HG03469 (cell line): ENCODE measurements around the gene KMT5C.

Experiments
- ATAC-seq: cut with Tn5 transposase; IDR thresholded peaks from one replicate; pipeline ENCODE4 v1.9.1; 2021; ENCODE audit warnings: mild to moderate bottlenecking, moderate library complexity, moderate number of reproducible peaks; ENCODE audit not compliant: unreplicated experiment

The KMT5C gene

DNA sequence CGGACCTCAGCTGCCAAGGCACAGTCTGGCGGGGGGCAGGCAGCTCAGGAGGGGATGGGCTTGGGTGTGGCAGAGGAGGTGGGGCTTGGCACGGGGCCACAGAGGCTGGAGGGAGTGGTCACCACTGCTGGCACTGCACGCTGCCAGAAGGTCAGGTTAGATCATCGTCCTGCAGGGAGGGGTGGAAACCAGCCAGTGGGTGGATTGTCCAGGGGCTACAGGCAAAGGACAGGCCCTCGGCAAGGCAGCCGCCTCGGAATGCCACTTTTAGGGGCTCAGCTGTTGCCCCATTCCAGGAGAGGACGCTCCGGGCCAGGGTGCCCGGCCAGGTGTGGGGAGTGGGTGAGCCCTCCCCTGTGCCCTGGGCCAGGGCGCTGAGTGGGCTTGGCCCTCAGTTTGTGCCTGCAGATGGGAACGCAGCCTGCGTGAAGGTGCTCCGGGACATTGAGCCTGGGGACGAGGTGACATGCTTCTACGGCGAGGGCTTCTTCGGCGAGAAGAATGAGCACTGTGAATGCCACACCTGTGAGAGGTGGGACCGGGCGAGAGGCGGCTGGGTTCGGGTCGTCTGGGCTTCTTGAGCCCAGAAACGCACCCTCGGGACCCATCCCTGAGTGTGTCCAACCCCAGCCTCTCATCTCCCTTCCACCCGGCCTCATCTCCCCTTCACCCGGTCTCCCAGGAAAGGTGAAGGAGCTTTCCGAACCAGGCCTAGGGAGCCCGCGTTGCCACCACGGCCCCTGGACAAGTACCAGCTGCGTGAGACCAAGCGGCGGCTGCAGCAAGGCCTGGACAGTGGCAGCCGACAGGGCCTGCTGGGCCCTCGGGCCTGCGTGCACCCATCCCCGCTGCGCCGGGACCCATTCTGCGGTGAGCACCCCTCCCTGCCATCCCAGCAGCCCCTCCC is 6.4 kb downstream of the KMT5C start:
- no peak for ATAC-seq

DNA sequence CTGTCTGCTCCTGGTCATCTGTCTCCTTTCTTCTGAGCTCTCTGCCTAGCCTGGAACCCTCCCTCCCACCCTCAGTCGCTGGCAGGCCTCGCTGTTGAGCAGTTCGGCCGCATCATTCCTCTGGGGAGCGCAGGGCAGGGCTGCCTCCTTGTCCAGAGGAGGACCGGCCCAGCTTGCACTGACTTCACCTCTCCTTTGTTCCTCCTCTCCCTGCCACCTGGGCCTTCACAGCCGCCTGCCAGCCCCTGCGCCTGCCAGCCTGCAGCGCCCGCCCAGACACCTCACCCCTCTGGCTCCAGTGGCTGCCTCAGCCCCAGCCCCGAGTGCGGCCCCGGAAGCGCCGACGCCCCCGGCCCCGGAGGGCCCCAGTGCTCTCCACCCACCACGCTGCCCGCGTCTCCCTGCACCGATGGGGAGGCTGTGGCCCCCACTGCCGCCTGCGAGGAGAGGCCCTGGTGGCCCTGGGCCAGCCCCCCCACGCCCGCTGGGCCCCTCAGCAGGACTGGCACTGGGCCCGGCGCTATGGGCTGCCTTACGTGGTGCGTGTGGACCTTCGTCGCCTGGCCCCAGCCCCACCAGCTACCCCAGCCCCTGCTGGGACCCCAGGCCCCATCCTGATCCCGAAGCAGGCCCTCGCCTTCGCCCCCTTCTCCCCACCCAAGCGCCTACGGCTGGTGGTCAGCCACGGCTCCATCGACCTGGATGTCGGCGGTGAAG is 7.2 kb downstream of the KMT5C start:
- ATAC-seq, result no peak

DNA sequence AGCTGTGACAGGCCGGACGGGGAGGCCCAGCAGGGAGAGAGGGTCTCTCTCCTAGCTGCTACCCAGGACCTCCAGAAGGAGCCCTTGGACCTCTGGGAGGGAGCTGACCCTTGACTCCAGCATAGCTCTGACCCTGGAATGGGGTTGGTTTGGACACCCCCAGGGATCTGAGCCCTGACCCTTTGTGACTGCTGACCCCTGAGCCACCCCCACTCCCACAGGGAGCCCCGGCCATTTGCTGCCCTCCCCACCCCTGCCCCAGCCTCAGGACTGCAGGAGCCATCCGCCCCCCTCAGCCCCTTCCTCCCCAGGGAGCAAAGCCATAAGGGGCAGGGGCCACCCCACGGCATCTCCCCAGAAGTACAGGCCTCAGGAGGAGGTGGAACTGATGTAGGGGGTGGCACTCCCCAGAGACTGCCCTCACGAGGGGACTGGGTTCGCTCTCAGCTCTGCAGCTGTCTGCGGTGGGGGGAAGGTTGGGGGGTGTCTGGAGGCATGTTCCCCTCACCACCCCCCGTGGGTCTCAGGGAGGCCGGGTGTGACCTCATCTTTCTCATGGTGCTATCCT is 7.8 kb downstream of the KMT5C start:
- no peak for ATAC-seq

DNA sequence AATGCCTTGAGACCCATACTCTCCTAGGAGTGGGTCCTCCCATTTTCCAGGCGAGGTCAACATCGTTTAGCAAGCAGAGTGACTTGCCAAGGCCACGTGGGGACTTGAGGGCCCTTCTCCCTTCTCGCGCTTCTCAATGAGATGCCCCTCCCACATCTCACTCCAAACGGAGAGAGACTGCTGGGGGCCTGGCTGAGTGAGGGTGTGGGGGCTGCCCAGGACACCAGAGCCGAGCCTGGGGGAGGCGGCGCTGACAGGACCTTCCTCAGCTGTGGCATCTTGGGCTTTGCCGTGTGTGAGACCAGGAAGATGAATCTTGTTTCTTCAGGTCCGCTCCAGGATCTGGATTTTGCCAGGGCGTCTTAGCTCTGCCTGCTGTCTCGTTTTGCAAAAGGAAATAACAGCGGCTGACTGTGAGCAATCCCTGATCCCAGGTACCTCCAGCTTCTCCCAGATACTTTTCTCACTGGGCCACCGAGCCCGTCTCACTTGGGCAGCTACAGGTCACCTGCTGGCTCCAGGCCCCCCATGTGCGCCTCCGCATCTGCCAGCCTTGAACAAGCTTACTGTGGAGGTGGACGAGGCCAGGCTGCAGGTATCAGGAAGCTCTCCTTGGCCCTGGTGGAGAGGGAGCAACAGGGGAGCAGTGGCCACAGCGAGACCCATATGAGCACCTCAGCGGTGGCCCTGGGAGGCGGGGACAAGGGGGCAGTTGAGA is 8.8 kb downstream of the KMT5C start:
- no peak for ATAC-seq

DNA sequence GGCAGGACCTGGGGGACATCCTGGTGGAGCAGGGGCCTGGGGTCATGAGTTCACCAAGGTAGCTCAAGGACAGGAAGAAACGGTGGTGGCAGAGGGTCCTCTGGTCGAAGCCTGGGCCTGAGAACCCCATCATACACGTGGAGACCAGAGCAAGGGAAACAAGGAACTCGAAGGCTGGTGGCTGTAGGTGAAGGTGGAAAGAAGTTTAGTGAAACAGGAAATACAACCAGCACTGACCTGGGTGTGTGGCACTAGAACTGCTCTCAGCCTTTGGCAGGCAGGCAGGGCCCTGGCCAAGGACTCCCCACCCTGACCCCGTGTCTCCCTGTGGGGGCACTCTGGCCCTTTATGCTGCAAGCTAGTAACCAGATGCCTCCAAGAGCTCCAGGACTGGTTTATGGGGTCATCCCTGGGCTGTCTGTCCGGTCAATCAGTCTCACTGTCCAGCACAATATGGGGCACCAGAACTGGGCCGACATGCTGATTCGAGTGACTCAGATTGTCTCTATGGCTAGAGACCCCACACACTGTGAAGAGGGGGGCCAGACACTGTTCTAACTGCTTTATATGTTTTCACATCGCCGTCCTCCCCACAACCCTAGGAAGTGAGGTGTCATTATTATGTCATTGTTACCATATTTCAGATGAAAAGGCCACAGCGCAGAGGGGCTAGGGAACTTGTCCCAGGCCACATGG is 11.1 kb downstream of the KMT5C start:
- no peak for ATAC-seq

DNA sequence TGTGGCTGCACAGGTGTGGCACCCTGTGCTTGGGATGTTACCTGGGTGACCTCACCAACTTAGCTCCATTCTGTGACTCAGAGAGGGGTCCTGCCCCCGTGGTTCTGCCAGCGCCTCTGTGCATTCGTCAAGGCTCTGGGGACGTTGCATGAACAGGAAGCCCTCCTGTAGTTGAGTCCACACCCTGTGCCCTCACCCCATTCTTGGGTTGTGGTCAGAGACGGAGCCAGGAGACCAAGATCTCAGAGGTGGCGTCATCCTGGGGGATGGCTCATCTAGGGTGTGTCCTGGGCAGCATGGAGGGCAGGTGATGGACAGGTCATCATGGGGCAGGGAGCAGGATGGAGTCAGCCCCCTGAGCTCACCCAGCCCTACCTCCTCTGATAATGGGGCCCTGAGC is 12.4 kb downstream of the KMT5C start:
- ATAC-seq, result no peak

DNA sequence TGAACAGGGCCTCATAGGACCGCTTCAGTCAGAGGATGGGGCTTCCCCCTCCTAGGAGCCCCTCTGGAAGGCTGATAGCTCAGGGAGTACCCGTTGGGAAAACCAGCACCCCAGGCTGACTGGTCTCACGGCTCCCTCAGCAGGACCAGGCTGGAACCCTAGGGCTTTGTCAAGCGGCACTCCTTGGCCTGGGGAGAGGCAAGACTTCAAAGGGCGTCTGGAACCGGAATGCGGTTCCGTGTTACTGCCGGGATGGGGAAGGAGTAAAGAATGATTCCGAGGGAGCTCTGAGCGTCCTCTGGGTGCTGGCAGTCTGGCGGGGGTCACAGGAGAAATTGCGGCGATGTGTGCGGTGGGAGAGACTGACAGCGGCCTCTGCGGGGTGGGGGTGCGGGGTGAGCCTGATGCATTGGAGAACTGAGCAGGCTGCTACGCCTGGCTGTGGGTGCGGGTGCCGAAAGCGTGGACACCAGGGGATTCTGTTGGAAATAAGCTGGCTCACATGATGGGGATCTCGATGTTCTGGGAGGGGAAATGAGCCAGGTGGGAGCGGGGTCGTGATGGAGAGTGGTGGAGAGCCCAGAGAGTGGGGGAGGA is 13.0 kb downstream of the KMT5C start:
- ATAC-seq, result no peak

DNA sequence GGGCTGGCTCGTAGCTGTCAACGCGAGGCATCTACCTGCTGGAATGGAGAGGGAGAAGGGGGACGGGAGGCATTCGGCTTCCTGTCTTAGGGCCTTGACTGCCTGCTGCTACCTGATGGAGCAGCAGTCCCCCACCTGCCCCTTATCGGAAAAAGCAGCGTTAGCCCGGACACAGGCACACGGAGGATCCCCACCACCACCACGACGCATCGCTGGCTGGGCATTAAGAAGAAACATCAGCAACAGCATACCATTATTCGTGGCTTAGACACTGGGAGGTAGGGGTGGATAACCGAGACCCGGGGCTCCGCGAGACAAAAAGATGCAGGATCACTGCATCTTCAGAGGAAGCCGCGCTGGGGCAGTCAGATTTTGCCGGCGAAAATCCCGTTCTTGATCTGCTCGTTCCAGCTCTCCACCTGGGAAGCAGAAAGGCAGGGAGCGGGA is 13.7 kb downstream of the KMT5C start:
- ATAC-seq, result no peak

DNA sequence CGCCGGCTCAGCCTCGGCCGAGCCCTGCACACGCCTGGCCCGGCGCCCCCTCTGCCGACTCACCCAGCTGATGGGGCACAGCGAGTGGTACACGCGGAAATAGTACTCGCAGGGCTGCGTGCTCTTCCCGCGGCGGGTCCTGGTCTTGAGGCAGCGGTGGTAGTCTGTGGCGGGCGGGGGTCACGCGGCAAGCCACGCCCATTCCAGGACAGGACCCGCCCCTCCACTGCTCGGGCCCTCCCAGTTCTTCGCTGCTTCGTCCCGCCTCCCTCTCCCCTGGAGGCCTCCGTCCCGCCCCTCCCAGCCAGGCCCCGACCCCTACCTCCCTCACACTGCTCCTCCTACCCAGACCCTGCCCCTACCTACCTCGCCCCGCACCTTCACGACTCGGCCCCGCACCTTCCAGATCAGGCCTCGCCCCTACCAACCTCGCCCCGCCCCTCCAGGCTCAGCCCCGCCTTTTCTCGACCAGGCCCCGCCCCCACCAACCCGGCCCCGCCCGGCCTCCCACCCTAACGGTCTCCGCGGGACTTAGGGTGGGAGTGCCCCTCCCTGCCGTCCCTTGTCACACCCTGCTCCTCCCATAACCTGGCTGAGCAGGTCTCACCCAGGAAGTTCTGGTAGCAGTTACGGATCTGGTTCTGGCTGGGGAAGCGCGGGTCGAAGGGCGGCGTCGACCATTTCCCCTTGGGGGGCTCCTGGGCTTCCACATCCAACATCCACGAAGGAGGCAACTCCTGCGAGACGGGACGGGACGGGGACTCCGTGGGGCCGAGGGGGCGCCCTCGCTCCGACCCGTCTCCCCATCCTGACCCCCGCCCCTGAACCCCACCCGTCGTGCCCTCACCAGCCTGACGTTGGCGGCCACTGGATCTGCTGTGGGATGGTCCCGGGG is 14.4 kb downstream of the KMT5C start:
- no peak for ATAC-seq

DNA sequence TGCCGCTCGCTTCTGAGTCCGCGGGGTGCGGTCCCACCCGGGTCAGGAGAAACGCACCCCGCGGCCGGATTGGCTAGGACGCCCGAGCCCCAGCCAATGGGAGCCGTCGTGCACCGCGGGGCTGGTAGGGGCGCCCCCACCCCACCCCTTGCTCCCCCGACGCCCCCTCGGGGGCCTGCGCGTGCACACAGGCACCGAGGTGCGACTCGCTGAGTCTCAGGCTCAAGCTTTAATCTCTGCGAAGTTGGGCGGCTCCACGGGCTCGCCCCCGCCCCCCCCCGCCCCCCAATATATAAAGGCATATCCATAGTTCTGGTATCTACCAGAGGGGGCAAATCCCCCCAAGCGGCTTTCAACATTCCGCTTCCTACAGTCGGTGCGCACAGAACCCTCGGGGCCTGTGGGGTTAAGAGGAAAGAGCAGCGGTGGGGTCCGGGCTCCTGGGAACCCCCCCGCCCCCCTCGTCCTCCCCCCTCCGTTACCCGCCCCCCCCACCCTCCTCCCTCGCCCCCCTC is 15.1 kb downstream of the KMT5C start, which contains the start of gene COX6B2:
COX6B2 (minus strand) TSS at position 22 of the 515 bp plus-strand sequence. CDS start 198 bp downstream, outside the sequence.
- ATAC-seq, result no peak

DNA sequence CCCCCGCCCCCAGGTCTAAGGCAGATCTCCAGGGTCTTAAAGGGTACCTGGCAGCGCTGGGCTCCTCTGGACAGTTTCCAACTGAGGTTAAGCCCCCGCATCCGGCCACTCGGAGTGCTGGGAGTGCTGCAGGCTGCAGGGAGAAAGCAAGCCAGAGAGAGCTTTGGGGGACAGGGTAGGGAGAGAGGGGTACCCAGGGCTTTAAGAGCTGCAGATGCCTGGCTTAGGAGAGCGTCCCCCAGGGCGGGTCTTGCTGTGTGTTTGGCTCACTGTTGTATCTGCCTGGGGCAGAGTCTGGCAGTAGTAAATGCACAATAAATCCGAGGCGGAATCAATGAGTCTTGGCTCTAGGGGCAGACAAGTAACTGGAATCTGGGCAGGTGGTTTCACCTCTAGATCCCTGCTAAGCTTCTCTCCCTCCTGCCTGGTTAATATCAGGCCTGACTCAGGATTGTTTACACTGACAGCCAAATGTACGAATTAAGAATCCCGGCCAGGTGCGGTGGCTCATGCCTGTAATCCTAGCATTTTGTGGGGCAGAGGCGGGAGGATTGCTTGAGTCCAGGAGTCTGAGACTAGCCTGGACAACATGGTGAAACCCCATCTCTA is 15.6 kb downstream of the KMT5C start:
- no peak for ATAC-seq

DNA sequence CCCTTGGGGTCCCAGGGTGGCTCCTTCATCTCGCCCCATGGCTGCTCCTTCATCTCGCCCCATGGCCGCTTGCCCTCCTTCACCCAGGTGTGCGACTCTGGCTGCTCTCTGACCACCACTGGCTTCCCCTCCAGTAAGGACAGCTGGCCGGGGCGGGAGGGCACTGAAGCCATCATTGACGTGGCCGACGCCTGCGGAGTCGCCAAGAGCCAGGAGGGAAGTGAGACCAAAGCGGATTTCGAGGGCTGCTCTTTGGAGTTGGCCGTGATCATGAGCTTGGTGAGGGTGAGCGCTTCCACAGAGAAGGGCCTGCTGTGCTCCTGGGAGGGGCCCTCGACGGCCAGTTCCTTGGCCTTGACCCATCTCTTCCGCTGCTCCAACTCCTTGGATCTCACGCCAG is 18.8 kb downstream of the KMT5C start:
- ATAC-seq, result no peak

DNA sequence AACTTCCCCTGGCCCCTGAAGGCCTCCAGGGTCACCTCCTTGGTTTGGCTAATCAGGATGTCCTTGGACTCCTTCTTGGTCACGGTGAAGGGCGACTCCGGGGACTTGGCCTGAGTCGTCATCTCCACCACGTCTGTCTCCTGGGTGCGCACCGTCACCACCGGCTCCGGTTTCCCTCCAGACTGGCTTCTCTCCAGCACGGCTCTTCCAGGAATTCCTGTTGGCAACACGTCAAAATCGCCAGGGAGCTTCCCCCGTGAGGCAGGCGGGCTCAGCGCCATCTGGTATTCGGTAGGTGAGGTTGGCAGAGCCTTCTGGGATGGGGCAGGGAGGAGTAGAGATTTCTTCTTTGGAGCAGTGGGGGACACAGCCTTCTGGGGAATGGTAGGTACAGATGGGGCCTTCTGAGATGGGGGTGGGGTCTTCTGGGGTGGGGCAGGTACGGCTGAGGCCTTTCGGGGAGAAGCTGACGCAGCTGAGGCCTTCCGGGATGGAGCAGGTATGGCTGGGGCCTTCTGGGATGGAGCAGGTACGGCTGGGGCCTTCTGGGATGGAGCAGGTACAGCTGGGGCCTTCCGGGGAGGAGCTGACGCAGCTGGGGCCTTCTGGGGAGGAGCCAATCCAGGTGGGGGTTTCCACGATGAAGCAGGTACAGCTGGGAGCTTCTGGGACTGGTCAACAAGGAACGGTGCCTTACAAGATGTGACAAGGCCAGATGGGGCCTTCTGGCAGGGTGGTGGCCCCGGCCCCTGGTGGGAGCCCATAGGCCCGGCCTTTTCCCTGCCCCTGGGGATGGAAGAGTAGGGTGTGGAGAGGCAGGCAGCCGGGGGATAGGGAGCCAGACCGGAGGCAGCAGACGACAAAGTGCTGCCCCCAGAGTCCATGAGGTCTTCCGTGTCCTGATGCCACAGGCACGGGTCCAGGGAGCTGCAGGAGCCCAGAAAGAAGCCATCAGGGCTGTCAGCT is 19.6 kb downstream of the KMT5C start:
- no peak for ATAC-seq

DNA sequence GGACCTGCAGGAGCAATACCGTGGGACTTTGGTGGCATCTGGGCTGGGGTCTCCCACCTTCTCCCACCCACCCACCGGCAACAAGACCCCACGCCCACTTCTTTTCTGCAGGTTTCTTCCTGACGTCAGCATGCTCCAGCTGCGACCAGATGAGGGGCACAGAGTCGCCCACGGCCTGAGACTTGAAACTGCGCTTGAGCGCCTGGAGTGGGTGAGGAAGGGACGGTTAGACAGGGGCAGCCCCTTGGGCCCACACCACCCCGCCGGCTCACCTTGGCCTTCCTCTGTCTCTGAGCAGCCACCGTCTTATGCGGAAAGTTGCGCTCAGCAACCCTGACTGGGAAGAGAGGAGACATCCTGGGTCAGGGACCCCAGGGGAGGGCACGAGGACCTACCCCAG is 21.2 kb downstream of the KMT5C start:
- no peak for ATAC-seq

DNA sequence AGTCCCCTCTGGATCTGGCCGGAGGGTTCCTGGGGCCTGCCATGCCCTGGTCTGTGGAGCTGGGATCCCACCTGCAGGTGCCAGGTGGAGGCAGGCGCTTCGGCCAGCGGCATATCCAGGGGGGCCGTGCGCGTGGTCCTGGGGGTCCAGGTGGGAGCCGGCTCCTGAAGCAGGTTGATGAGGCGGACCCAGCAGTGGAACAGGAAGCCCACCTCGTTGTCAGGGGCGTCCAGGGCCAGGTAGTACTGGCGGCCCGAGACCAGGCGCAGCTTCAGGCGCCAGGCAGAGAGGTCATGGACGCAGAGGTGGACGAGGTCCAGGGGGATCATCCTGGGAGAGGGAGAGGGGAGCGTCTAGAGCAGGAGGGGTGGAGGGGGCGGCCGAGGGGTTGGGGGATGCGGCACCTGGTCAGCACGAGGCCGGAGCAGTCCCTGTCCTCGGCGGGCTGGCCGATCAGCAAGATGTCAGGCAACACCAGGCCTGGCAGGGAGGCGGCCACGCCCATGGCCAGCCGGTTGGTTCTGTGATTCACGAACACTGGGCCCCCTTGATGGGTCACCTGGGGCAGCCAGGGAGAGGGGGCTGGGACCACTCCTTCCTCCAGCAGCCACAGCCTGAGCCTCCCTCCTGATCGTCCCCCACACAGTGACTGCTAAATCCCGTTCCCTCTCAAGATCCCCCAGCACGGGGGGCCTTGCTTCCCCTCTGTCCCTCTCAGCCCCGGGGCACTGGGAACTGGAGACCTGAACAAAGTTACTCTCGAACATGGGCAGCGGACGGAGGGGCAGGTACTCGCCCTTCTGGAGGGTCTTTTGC is 22.7 kb downstream of the KMT5C start:
- no peak for ATAC-seq

DNA sequence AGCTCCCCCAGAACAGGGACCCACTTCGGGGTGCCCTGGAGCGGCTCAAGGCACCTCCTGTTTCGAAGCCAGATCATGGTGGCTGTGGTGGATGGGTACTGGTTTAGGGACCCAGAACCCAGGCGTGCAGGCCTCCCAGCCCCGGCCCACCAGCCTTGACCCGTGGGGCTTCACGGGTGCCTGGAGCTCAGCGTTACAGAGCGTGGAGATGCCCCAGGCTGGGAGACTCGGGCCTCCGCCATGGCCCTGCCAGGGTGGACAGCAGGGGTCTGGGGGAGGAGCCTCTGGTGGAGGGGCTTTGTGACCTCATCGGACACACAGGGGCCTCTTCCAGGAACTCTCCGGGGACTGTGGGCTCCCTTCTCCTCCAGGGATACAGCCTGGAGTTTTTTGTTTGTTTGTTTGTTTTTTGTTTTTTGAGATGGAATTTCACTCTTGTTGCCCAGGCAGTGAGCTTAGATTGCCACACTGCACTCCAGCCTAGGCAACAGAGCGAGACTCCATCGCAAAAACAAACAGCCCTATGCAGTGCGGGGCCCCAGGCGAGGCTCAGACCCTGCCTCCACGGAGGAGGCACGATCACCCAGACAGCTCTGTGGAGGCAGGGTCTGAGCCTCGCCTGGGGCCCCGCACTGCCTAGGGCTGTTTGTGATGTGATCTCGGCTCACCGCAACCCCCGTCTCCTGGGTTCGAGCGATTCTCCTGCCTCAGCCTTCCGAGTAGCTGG is 23.5 kb downstream of the KMT5C start, which contains the start of gene GARIN5B:
GARIN5B (minus strand) TSS at position 271 of the 727 bp plus-strand sequence; CDS start at position 77, 194 bp downstream.
- ATAC-seq, result no peak
